ENCODE data around the gene LRP1. TPM values are rescaled to one million over a fixed set of nuclear protein-coding genes. Genes with fewer than 3 reads are reported as not detected.

The LRP1 gene

GRCh38 chr12:57261428-57261865 is 133.2 kb downstream of the LRP1 start:
- no peaks in the 10 kb centered on the region for H3K27me3 ChIP-seq (ENCODE audit: insufficient read depth, poor library complexity, severe bottlenecking)
- H3K4me3 ChIP-seq (replicated peaks; ENCODE audit: insufficient read depth, low read length), result no peak overlapping the region
- no peak for TF ChIP-seq GABPA (IDR thresholded peaks at IDR 0.05; ENCODE audit: low read depth)
- no peak for TF ChIP-seq CTCF (IDR thresholded peaks at IDR 0.05; ENCODE audit: insufficient read depth, low read length)
- TF ChIP-seq REST (IDR thresholded peaks at IDR 0.05; ENCODE audit: insufficient replicate concordance, low read depth), result no peak
- TF ChIP-seq POLR2AphosphoS5 (IDR thresholded peaks at IDR 0.05; ENCODE audit: low read depth), result no peak
- TF ChIP-seq SPI1 (IDR thresholded peaks at IDR 0.05; ENCODE audit: borderline replicate concordance, low read depth), result no peak
- no peak overlapping the region for H3K27ac ChIP-seq (replicated peaks)
- no peak for DNase-seq (ENCODE audit: low read depth in 1 of 2, low spot score in 1 of 2)

- Histone ChIP-seq H3K27ac (replicated peaks) (no peak overlapping the region), H3K27me3 (ENCODE audit: insufficient read depth, poor library complexity, severe bottlenecking) (no peaks in the 10 kb centered on the region), H3K4me3 (replicated peaks; ENCODE audit: insufficient read depth, low read length) (no peak overlapping the region)
- TF ChIP-seq CTCF (IDR thresholded peaks at IDR 0.05; ENCODE audit: insufficient read depth, low read length) (no peak), POLR2AphosphoS5 (IDR thresholded peaks at IDR 0.05; ENCODE audit: low read depth) (no peak), REST (IDR thresholded peaks at IDR 0.05; ENCODE audit: insufficient replicate concordance, low read depth) (no peak), SPI1 (IDR thresholded peaks at IDR 0.05; ENCODE audit: borderline replicate concordance, low read depth) (no peak), GABPA (IDR thresholded peaks at IDR 0.05; ENCODE audit: low read depth) (no peak)
- no peak for DNase-seq (ENCODE audit: low read depth in 1 of 2, low spot score in 1 of 2)
These were observed 134.0 kb downstream of the LRP1 start for GRCh38 chr12:57262126-57262822.

Small RNA genes within 50 kb of the gene (microRNA-seq; reads per million reads assigned to microRNA genes)
- not detected for gene MIR1228
